Liver (tissue), 3 donors: ENCODE data around the gene TMEM220.

ENCODE experiments used
- CTCF ChIP-seq: fragments of 150-350 bp; IDR thresholded peaks from 2 replicates; pipeline ENCODE4 v1.5.1; 2017; ENCODE audit warnings: improper control_type of control experiment, low read depth, low read length; ENCODE audit not compliant: missing input control
- FOXA1 ChIP-seq: IDR thresholded peaks from 2 replicates; pipeline ENCODE4 v1.6.1; 2016; ENCODE audit warnings: antibody characterized with exemption
- GABPA ChIP-seq, 2 donors: IDR thresholded peaks in 1 of 2; conservative IDR thresholded peaks in 1 of 2; 2 replicates each; pipeline ENCODE4 v1.6.1; 2016; ENCODE audit warnings: antibody characterized with exemption in 2 of 2, mild to moderate bottlenecking in 1 of 2, moderate library complexity in 1 of 2
- MAX ChIP-seq: IDR thresholded peaks from 2 replicates; pipeline ENCODE4 v1.6.1; 2016; ENCODE audit warnings: antibody characterized with exemption
- RAD21 ChIP-seq, 2 donors: IDR thresholded peaks; 2 replicates each; pipeline ENCODE4 v1.6.1; 2016; ENCODE audit warnings: antibody characterized with exemption in 2 of 2, mild to moderate bottlenecking in 2 of 2
- REST ChIP-seq: IDR thresholded peaks from 2 replicates; pipeline ENCODE4 v1.6.1; 2016; ENCODE audit warnings: antibody characterized with exemption, mild to moderate bottlenecking
- SP1 ChIP-seq: IDR thresholded peaks from 2 replicates; pipeline ENCODE4 v1.6.1; 2018; ENCODE audit warnings: antibody characterized with exemption, mild to moderate bottlenecking
- TAF1 ChIP-seq: conservative IDR thresholded peaks from 2 replicates; pipeline ENCODE4 v1.6.1; 2016; ENCODE audit warnings: antibody characterized with exemption, mild to moderate bottlenecking
- YY1 ChIP-seq: IDR thresholded peaks from 2 replicates; pipeline ENCODE4 v1.6.1; 2016; ENCODE audit warnings: antibody characterized with exemption, mild to moderate bottlenecking
- ZBTB33 ChIP-seq: IDR thresholded peaks from 2 replicates; pipeline ENCODE4 v1.6.1; 2016; ENCODE audit warnings: antibody characterized with exemption
- donor health status: healthy.
- donor health status: healthy.

GRCh38 chr17:10772425-10773380, 42.9 kb upstream of the TMEM220 start:
- TF ChIP-seq REST, result no peak
- TF ChIP-seq MAX, result no peak
- TF ChIP-seq CTCF, result peak; percentile 65
- no peak for TF ChIP-seq SP1
- TF ChIP-seq RAD21 (IDR thresholded peaks at IDR 0.05), result peak; percentile 65 to 72
- TF ChIP-seq YY1, result no peak
- TF ChIP-seq ZBTB33, result no peak
- no peak for TF ChIP-seq TAF1
- no peak for TF ChIP-seq GABPA (IDR thresholded peaks at IDR 0.05 in 1 of 2, conservative IDR thresholded peaks at IDR 0.05 in 1 of 2)
- no peak for TF ChIP-seq FOXA1
